ENCODE data around the gene PTPRM. TPM values are rescaled to one million over a fixed set of nuclear protein-coding genes. Genes with fewer than 3 reads are reported as not detected.

Gene PTPRM
- total and polyA plus RNA-seq, 4 donors: 61.1 to 146 (median 87.5) TPM

DNA sequence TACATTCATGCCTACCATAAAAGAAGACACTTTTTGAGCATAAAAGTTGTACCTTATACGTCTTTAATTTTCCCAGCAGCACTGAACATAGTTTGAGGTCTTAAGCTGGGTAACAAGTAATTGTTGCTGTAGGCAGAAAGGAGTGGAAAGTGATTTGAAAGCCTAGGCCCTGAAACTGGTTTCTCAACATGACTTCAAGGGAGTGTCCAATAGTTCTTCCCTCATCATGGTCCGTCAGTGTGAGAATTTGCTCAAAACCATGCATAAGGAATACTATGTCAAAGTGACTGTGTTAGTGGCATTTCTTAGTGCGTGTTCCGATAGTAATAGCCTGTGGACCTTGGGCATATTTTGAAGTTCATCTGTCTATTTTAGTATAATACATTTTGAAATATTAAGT is 463.1 kb downstream of the PTPRM start:
- TF ChIP-seq, protein P1, sequence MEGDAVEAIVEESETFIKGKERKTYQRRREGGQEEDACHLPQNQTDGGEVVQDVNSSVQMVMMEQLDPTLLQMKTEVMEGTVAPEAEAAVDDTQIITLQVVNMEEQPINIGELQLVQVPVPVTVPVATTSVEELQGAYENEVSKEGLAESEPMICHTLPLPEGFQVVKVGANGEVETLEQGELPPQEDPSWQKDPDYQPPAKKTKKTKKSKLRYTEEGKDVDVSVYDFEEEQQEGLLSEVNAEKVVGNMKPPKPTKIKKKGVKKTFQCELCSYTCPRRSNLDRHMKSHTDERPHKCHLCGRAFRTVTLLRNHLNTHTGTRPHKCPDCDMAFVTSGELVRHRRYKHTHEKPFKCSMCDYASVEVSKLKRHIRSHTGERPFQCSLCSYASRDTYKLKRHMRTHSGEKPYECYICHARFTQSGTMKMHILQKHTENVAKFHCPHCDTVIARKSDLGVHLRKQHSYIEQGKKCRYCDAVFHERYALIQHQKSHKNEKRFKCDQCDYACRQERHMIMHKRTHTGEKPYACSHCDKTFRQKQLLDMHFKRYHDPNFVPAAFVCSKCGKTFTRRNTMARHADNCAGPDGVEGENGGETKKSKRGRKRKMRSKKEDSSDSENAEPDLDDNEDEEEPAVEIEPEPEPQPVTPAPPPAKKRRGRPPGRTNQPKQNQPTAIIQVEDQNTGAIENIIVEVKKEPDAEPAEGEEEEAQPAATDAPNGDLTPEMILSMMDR (IDR thresholded peaks at IDR 0.05; ENCODE audit: control extremely low read depth, extremely low read depth): no peak
- Histone ChIP-seq H3K4me1 (ENCODE audit: control insufficient read depth in 5 of 5, insufficient read depth in 5 of 5, low read length in 5 of 5) (peaks cover 0 to 10% (median 0%) of the 10 kb centered on the region in 5 donors), H3K9me3 (ENCODE audit: control insufficient read depth in 4 of 4, insufficient read depth in 3 of 4, low read length in 3 of 4) (no peaks in the 10 kb centered on the region), H3K27ac (ENCODE audit: low read depth in 1 of 2, low read length in 1 of 2) (no peak overlapping the region), H3K36me3 (ENCODE audit: control insufficient read depth in 4 of 4, insufficient read depth in 4 of 4, low read length in 4 of 4) (no peaks in the 10 kb centered on the region), H3K4me3 (no peak overlapping the region), H3K9ac (ENCODE audit: insufficient read depth in 1 of 2, low read length in 2 of 2) (no peak overlapping the region), H3K27me3 (ENCODE audit: control insufficient read depth in 3 of 3, insufficient read depth in 3 of 3, low read length in 2 of 3) (no peaks in the 10 kb centered on the region)
- WGBS, 2 donors: 96 to 97% methylated on average over 4 of the region's 4 CpGs
- ATAC-seq (ENCODE audit: insufficient read depth, low FRiP score): no peak
- DNase-seq: no peak

DNA sequence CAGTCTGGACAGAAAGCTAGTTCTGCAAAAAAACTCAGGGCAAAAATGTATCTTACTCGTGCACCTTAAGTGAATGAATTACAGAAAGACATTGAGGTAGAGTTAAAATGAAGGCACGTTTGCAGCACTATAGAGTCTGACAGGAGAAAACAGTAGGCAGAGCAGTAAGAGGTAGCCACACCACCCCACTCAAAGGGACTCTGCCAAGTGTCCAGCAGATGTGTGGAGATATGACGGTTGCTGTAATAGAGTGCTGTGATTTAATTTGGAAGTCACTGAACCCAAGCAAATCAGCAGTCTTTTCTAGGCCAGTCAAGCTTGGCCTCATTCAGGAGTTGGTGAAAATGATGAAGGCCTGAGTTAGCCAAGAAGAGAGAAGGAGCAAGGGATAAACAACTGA is 464.4 kb downstream of the PTPRM start:
- no peaks in the 10 kb centered on the region for H3K36me3 ChIP-seq (ENCODE audit: control insufficient read depth in 4 of 4, insufficient read depth in 4 of 4, low read length in 4 of 4)
- TF ChIP-seq, protein P1 (IDR thresholded peaks at IDR 0.05; ENCODE audit: control extremely low read depth, extremely low read depth): no peak
- H3K4me1 ChIP-seq (ENCODE audit: control insufficient read depth in 5 of 5, insufficient read depth in 5 of 5, low read length in 5 of 5): peaks cover 0 to 13% (median 0%) of the 10 kb centered on the region in 5 donors
- H3K9ac ChIP-seq (ENCODE audit: insufficient read depth in 1 of 2, low read length in 2 of 2): no peak overlapping the region
- no peaks in the 10 kb centered on the region for H3K27me3 ChIP-seq (ENCODE audit: control insufficient read depth in 3 of 3, insufficient read depth in 3 of 3, low read length in 2 of 3)
- WGBS, 2 donors: 89 to 91% methylated on average over 3 of the region's 3 CpGs
- H3K4me3 ChIP-seq: no peak overlapping the region
- ATAC-seq (ENCODE audit: insufficient read depth, low FRiP score) (no peak), DNase-seq (no peak)
- no peak overlapping the region for H3K27ac ChIP-seq (ENCODE audit: low read depth in 1 of 2, low read length in 1 of 2)
- no peaks in the 10 kb centered on the region for H3K9me3 ChIP-seq (ENCODE audit: control insufficient read depth in 4 of 4, insufficient read depth in 3 of 4, low read length in 3 of 4)

DNA sequence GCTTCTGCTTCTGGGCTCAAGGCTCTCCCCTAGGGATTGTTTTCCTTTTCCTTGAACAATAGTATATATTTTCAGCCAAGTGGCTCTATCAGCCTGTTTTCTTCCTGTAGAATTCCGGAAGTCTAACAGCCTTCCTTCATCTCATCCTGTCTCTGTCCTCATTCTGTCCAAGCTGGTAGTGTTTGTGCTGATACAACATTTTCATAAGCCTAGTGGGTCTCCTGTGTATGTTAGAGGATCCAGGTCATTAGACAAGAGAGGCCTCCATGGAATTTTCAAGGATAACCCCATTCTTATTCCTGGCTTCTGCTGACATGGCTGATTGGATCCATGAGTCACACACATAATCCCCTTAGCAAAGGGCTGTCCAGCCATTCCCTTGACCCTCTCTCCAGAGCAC is 467.6 kb downstream of the PTPRM start:
- DNase-seq: no peak
- WGBS, 2 donors: 73 to 79% methylated on average over 1 of the region's 1 CpG
- H3K27me3 ChIP-seq (ENCODE audit: control insufficient read depth in 3 of 3, insufficient read depth in 3 of 3, low read length in 2 of 3): no peaks in the 10 kb centered on the region

More for the DNA sequence above, 467.6 kb downstream of the PTPRM start:
- Histone ChIP-seq H3K9me3 (ENCODE audit: control insufficient read depth in 4 of 4, insufficient read depth in 3 of 4, low read length in 3 of 4) (no peaks in the 10 kb centered on the region), H3K36me3 (ENCODE audit: control insufficient read depth in 4 of 4, insufficient read depth in 4 of 4, low read length in 4 of 4) (no peaks in the 10 kb centered on the region), H3K4me3 (no peak overlapping the region), H3K4me1 (ENCODE audit: control insufficient read depth in 5 of 5, insufficient read depth in 5 of 5, low read length in 5 of 5) (peaks cover 0 to 16% (median 0%) of the 10 kb centered on the region in 5 donors), H3K27ac (ENCODE audit: low read depth in 1 of 2, low read length in 1 of 2) (no peak overlapping the region), H3K9ac (ENCODE audit: insufficient read depth in 1 of 2, low read length in 2 of 2) (no peak overlapping the region)
- TF ChIP-seq, protein P1 (IDR thresholded peaks at IDR 0.05; ENCODE audit: control extremely low read depth, extremely low read depth): no peak
- ATAC-seq (ENCODE audit: insufficient read depth, low FRiP score): no peak

Measured in lung (tissue), 12 donors.